CD4-positive, alpha-beta T cell treated with Interleukin-4 for 4 hours (primary cell): ENCODE measurements around the gene EIF2AK3.
A peak's percentile ranks its signal among the peaks of the same experiment; 100 is the strongest.
"Not testable (repeated sequence)": the region's sequence is repeated elsewhere in the genome, so short reads cannot be mapped to it uniquely, and the experiment has no call there.

ENCODE experiments used
- DNase-seq: peaks from one replicate; pipeline ENCODE4 v3.0.0-alpha.2; 2020

The EIF2AK3 gene

GRCh38 chr2:88627055-88627855 is at the start of gene EIF2AK3:
Gene EIF2AK3 (minus strand): TSS chr2:88627464. CDS start chr2:88627274, 190 bp downstream.
- DNase-seq, result peak; percentile 100

DNA sequence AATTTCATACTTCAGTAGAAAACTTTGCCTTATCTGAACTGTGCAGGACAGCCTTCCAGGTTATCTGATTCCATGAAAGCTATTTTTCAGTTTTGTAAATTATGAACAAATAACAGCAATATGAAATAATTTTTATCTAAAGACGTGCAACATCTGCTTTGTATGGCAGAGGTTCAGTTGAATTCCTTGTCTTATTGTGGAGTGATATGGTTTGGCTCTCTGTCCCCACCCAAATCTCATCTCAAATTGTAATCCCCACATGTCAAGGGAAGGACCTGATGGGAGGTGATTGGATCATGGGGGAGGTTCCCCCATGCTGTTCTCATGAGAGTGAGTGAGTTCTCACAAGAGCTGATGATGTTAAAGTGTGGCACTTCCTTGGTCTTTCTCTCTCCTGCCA is 46.1 kb upstream of the EIF2AK3 start:
- DNase-seq, result no peak

DNA sequence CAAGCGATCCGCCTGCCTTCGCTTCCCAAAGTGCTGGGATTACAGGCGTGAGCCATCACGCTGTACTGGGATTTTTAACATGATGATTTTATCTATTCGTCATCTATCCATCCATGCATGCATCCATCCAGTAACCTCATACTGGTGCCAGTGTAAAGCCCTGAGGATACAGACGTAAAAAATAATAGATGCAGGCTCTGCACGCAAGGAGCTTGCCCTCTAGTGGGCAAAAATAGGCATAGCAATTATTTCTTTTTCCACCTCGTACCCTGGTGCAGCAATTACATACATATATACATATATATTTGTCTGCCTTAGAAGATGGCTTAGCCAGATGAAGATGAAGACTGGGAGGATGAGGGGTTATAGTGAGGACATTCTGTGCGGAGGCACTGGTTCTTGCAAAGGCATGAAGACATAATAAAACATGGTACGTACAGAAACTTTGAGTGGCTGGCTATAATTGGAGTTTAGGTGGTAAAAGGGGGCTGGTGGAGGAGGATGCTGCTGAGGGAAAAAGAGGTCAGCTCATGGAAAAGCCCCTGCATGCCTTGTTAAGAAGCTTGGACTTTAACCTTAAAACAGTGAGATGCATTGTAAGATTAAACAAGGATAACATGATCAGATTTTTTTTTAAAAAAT is 44.6 kb upstream of the EIF2AK3 start:
- peak; percentile 53 for DNase-seq

GRCh38 chr2:88669482-88670214 is 42.4 kb upstream of the EIF2AK3 start:
- peak; percentile 53 for DNase-seq

- DNase-seq, result no peak
Observed at GRCh38 chr2:88668862-88669261, 41.6 kb upstream of the EIF2AK3 start.

DNA sequence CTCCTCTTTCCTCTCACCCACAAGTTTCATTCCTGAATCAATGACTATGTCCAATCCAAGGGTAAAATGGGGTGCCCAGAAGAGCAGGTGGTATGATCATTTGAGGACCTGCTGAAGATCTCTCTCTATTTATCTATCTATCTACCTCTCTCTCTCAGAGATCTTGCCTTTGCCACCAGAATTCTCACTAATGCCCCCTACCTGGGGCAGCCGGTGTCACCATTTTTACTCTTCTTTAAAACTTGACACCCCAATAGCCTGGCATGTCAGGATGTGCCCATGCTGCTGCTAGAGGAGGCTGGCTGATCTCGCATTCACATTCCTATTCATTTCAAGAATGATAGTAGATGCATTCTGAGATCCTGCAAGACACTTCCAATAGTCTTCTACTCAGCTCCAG is 40.0 kb upstream of the EIF2AK3 start:
- DNase-seq, result no peak

GRCh38 chr2:88666576-88666975 is 39.3 kb upstream of the EIF2AK3 start:
- no peak for DNase-seq

DNA sequence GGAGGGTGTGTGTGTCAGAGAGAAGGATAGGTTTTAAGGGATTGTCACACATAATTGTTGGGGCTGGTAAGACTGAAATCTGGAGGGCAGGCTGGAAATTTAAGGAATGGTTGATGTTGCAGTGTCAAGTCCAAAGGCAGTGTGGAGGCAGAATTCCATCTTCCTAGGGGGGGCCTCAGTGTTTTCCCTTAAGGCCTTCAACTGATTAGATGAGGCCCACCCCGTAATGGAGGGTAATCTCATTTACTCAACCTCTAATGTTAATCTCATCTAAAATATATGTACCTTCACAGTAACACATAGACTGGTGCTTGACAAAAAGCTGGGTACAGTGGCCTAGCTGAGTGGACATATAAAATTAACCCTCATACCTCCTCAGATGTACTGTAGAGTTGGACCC is 33.4 kb upstream of the EIF2AK3 start:
- no peak for DNase-seq

GRCh38 chr2:88659538-88659915 is 32.3 kb upstream of the EIF2AK3 start:
- no peak for DNase-seq

DNA sequence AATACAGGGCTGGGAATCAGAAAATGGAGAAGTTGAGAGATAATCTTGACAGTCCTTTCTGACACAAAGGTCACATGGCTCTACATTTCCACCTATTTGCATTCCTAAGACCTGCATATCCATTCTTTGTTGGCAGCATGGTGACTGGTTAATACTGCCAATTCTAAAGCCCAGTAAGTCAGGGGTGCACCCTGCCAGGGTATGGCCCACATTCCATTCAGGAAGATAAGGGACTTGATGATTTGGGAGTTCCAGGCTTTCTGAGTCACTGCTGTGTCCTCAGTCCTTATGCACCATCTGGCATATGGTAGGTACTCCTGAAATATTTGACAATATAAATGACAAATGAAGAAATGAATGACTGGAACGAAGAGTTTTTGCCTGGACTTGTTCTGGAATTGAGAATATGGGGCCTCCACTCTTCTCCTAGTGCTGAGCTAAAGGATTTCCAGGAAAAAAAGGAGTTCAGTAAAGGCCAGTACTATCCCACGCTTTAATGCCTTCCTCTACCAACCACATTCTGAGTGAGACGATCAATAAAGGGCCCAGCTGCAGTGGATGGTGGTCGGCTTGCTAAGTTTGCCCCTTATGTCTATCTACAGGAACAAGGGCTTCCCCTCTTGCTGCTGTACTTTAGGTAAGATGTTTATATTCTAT is 31.7 kb upstream of the EIF2AK3 start:
- no peak for DNase-seq

DNA sequence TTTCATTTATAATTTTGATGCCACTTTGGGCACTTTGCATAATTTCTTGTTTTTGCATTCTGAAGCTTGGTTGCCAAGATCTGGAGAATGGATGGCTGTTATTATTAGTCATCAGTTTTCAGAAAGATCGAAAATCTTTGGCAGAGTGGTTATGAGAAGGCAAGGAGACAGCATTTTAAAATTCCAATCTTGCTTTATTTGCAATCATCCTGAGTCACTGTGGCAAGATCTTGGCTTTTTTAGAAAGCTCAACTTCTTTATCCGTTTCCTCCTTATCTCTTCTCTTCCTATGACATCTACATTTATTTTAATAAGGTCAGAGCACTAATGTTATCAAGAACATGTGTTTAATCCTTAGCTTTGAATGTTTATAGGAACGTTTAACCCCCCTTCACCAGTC is 31.1 kb upstream of the EIF2AK3 start:
- DNase-seq, result no peak

DNA sequence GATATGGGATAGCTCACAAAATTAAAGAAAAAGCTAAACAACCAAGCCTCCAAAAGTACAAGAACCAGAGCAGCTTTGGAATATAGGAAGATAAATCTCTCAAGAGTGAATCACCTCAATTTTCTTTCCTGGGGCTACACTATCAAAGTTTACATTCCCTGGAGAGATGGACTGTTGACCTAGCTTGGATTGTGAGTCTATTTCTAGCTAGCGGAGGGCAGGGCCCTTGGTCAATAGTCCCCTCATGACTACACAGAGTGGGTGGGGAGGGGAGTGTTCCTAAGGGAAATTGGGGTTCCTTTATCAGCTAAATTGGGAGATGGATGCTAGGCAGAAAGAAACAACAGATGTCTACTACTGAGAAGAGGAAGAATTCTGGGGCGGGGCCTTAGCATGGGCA is 29.9 kb upstream of the EIF2AK3 start:
- DNase-seq, result no peak

- DNase-seq, result no peak
Observed at GRCh38 chr2:88656690-88657089, 29.4 kb upstream of the EIF2AK3 start.

DNA sequence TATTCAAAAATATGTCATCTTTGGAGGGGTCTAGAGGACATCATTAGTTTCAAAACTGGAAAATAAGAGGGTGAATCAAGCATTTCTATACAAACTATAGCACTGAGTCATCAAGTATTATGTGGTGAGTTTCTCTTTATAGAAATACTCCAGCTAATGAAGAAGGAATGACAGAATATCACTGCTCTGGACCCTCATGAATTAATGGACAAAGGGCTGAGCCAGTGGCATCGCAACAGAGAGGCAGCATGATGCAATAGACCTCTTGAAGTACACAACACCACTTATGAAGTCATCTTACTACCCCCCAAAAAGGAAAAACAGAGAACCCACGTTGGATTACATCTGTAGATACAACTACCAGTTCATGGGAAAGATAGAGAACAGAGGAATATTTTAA is 27.4 kb upstream of the EIF2AK3 start:
- no peak for DNase-seq

GRCh38 chr2:88651646-88652045 is 24.4 kb upstream of the EIF2AK3 start:
- no peak for DNase-seq

DNA sequence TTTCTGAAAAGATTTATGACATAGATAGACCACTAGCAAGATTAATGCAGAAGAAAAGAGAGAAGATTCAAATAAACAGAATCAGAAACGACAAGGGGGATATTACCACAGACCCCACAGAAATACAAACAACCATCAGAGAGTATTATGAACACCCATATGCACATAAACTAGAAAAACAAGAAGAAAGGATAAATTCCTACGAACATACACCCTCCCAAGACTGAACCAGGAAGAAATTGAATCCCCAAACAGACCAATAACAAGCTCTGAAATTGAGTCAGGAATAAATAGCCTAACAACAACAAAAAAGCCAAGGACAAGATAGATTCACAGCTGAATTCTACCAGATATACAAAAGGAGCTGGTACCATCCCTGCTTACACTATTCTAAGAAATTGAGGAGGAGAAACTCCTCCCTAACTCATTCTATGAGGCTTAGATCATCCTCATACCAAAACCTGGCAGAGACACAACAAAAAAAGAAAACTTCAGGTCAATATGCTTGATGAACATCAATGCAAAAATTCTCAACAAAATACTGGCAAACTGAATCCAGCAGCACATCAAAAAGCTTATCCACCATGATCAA is 18.1 kb upstream of the EIF2AK3 start:
- not testable (repeated sequence) for DNase-seq

- DNase-seq, result no peak
Observed at GRCh38 chr2:88642278-88642677, 15.0 kb upstream of the EIF2AK3 start.

DNA sequence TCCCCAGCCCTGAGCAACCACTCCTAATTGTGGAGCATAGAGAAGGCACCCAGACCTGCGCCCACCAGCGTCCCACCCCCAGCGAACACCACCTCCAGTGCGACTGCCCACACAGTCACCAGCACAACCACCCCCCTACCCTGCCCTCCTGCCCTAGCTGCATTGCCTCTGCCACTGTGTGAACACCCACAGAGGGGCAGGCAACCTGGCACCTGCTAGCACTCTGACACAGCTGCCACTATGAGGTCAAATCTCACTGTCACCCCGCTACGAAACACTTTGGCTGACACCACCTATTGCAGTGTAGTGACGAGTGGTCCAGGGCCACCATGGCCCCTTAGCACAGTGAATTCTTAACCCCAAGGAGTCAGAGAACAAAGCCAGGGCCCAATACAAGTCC is 14.1 kb upstream of the EIF2AK3 start:
- no peak for DNase-seq

DNA sequence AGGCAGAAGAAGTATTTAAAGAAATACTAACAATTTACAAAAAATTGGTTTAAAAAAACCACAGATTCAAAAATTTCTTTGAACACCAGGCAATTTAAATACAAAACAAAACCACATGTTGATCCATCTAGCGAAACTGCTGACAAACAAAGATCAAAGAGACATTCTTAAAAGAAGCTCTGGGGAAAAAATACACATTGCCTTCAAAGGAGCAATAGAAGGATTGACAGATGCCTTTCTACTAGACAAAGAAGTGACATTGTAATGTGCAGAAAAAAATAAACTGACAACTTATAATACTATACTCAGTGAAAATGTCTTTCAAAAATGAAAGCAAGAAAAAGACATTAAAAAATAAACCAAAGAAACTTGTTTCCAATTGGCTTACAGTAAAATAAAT is 12.6 kb upstream of the EIF2AK3 start:
- no peak for DNase-seq

GRCh38 chr2:88638743-88639142 is 11.5 kb upstream of the EIF2AK3 start:
- peak; percentile 64 for DNase-seq

DNA sequence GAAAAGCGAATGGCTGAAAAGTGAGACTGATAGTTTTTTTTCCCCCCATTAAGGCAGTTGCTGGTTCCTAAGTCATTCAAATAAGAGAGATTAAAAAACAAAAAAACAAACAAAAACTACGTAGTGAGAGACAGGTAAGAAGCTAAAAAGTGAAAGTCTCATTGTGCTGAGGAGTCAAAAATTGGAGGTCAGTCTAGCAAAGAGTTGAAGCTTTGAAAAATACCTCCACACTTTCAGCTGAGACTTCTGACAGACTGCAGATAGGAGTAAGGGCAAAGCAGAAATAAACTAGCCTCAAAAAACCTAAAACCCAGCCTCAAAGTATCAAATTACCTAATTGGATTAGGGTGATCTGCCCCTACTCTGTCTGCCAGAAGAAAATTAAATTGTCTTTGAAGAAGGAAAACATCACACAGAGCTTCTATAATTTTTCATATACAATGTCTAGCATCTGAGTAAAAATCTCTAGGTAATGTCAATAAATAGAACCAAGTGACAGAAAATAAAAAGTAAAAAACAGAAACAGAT is 10.9 kb upstream of the EIF2AK3 start:
- no peak for DNase-seq

GRCh38 chr2:88637464-88637863 is 10.2 kb upstream of the EIF2AK3 start:
- DNase-seq, result no peak

GRCh38 chr2:88636026-88636425 is 8.8 kb upstream of the EIF2AK3 start:
- DNase-seq, result no peak
